GM06990 (cell line): ENCODE measurements around the gene JPH4.

Source experiments
- DNase-seq: peaks from one replicate; pipeline ENCODE4 v3.0.0-alpha.2; 2011; ENCODE audit not compliant: insufficient read length; ENCODE audit errors: extremely low read depth
- H3K27me3 ChIP-seq: replicated peaks from 2 replicates; pipeline ENCODE4 v1.6.0; 2011; ENCODE audit warnings: low read length; ENCODE audit not compliant: control insufficient read depth, insufficient read depth
- H3K36me3 ChIP-seq: 2 replicates; pipeline ENCODE4 v1.5.1; 2011; ENCODE audit warnings: low read length; ENCODE audit not compliant: control insufficient read depth, insufficient read depth
- H3K4me3 ChIP-seq: replicated peaks from 2 replicates; pipeline ENCODE4 v1.5.1; 2011; ENCODE audit warnings: low read depth, mild to moderate bottlenecking, control low read depth, low read length
- CTCF ChIP-seq: IDR thresholded peaks from 2 replicates; pipeline ENCODE4 v1.5.1; 2011; ENCODE audit warnings: low read length, control low read depth, mild to moderate bottlenecking, inconsistent platforms; ENCODE audit not compliant: insufficient read depth, poor library complexity, severe bottlenecking

The JPH4 gene

GRCh38 chr14:23561873-23562821, 16.4 kb downstream of the JPH4 start:
- no peak for TF ChIP-seq CTCF
- no peak for DNase-seq
- H3K27me3 ChIP-seq, result no peaks in the 10 kb centered on the region
- H3K4me3 ChIP-seq, result no peak overlapping the region
- peaks cover 44% of the 10 kb centered on the region for H3K36me3 ChIP-seq

- no peak for TF ChIP-seq CTCF
- peaks cover 44% of the 10 kb centered on the region for H3K36me3 ChIP-seq
- H3K27me3 ChIP-seq, result no peaks in the 10 kb centered on the region
- DNase-seq, result no peak
- no peak overlapping the region for H3K4me3 ChIP-seq
These were observed 17.3 kb downstream of the JPH4 start for GRCh38 chr14:23561259-23561658.

GRCh38 chr14:23559926-23560520, 18.6 kb downstream of the JPH4 start:
- no peak for DNase-seq
- Histone ChIP-seq H3K36me3 (peaks cover 40% of the 10 kb centered on the region), H3K27me3 (no peaks in the 10 kb centered on the region), H3K4me3 (no peak overlapping the region)
- no peak for TF ChIP-seq CTCF

GRCh38 chr14:23559010-23559925, 19.3 kb downstream of the JPH4 start:
- peak; percentile 95 for TF ChIP-seq CTCF
- Histone ChIP-seq H3K27me3 (no peaks in the 10 kb centered on the region), H3K4me3 (no peak overlapping the region), H3K36me3 (peaks cover 37% of the 10 kb centered on the region)
- no peak for DNase-seq

- no peak for DNase-seq
- H3K4me3 ChIP-seq, result no peak overlapping the region
- no peak for TF ChIP-seq CTCF
- H3K27me3 ChIP-seq, result no peaks in the 10 kb centered on the region
- peaks cover 32% of the 10 kb centered on the region for H3K36me3 ChIP-seq
These were observed 20.1 kb downstream of the JPH4 start for GRCh38 chr14:23558346-23559009.
